ENCODE results near the gene PRKG1. TPM values are rescaled to one million over a fixed set of nuclear protein-coding genes. Genes with fewer than 3 reads are reported as not detected.
"Not testable (repeated sequence)": the region's sequence is repeated elsewhere in the genome, so short reads cannot be mapped to it uniquely, and the experiment has no call there.

Gene PRKG1
- total and polyA plus RNA-seq, 2 experiments from 2014 or later = 18.2 to 21.1 TPM

DNA sequence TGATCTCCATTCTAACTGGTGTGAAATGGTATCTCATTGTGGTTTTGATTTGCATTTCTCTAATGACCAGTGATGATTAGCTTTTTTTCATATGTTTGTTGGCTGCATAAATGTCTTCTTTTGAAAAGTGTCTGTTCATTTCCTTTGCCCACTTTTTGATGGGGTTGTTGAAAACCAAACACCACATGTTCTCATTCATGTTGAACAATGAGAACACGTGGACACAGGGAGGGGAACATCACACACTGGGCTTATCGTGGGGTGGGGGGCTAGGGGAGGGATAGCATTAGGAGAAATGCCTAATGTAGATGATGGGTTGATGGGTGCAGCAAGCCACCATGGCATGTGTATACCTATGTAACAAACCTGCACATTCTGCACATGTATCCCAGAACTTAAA lies 197.8 kb downstream of the PRKG1 start:
- Mint-ChIP-seq H3K4me1 (peaks cover 32% of the 10 kb centered on the region), H3K36me3 (ENCODE audit: low read depth) (peaks cover 29% of the 10 kb centered on the region), H3K9me3 (peaks cover 19% of the 10 kb centered on the region)
- not testable (repeated sequence) for H3K36me3 ChIP-seq (ENCODE audit: insufficient read depth); H3K4me3 Mint-ChIP-seq; DNase-seq (ENCODE audit: low spot score); H3K4me3 ChIP-seq; H3K27me3 Mint-ChIP-seq (ENCODE audit: insufficient read depth, low read depth, poor library complexity); ATAC-seq; H3K27me3 ChIP-seq (ENCODE audit: insufficient read depth); H3K27ac Mint-ChIP-seq; H3K27ac ChIP-seq (ENCODE audit: low read depth); H3K4me2 ChIP-seq; H3K9me2 ChIP-seq (ENCODE audit: insufficient read depth); H4K20me1 ChIP-seq (replicated peaks; ENCODE audit: insufficient read depth); H3K79me2 ChIP-seq (replicated peaks; ENCODE audit: insufficient read depth); H2AFZ ChIP-seq; H3F3A ChIP-seq (replicated peaks; ENCODE audit: low read depth)
- peaks cover 38% of the 10 kb centered on the region for H3K4me1 ChIP-seq (ENCODE audit: insufficient read depth)

DNA sequence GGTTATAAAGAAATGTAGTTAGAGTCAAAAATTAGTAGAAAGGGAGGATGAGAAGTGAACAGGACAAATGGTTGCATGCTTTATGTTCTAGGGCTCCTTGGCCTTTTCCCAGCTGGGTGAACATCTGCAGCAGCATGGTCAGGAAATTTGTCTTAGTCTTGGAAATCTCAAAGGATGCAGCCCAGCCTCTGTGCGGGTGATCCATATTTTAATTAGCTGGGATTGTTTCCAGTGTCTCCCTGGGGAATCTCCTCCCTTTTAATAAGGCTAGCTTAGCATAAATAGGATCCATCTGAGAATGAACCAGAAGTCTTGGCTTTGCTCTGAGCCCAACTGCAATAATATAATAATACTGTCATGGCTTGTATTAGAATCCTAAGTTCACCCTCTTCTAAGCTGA lies 198.3 kb downstream of the PRKG1 start:
- Histone ChIP-seq H3K27ac (ENCODE audit: low read depth) (no peak overlapping the region), H3K79me2 (replicated peaks; ENCODE audit: insufficient read depth) (peaks cover 6% of the 10 kb centered on the region; the same call in 1 of the 2 replicates), H2AFZ (no peak overlapping the region), H4K20me1 (replicated peaks; ENCODE audit: insufficient read depth) (no peaks in the 10 kb centered on the region), H3K4me1 (ENCODE audit: insufficient read depth) (peaks cover 33% of the 10 kb centered on the region), H3F3A (replicated peaks; ENCODE audit: low read depth) (no peaks in the 10 kb centered on the region), H3K4me2 (no peak overlapping the region), H3K4me3 (no peak overlapping the region), H3K27me3 (ENCODE audit: insufficient read depth) (no peaks in the 10 kb centered on the region), H3K36me3 (ENCODE audit: insufficient read depth) (no peaks in the 10 kb centered on the region), H3K9me2 (ENCODE audit: insufficient read depth) (no peaks in the 10 kb centered on the region)
- no peak for ATAC-seq
- Mint-ChIP-seq H3K27me3 (ENCODE audit: insufficient read depth, low read depth, poor library complexity) (no peaks in the 10 kb centered on the region), H3K27ac (no peak overlapping the region), H3K4me1 (peaks cover 29% of the 10 kb centered on the region), H3K36me3 (ENCODE audit: low read depth) (peaks cover 33% of the 10 kb centered on the region), H3K9me3 (peaks cover 24% of the 10 kb centered on the region), H3K4me3 (no peak overlapping the region)
- no peak for DNase-seq (ENCODE audit: low spot score)
- TF ChIP-seq CREB1 (CRISPR knock-in tag; IDR thresholded peaks at IDR 0.05; ENCODE audit: low read depth) (no peak), EZH2 (IDR thresholded peaks at IDR 0.05; ENCODE audit: low read depth, unreplicated experiment) (no peak), STAT1 (IDR thresholded peaks at IDR 0.05; ENCODE audit: unreplicated experiment) (no peak)

DNA sequence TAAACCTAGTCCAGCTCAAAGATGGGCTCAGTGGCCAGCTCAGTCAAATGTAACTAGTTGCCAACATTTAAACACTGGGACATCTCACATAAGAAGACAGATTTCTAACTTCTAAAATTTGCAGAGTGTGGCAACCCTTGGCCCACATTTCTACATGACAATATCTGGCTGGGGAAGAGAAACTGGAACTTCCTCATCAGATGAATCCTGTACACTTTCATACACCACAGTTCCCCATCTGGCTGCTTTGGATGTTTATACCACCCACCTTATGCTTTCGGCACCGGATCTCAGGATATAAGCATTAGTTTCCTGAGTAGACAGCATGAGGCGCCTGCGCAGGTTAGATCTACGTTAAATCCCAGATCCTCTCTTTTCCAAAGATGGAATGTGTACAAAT lies 199.3 kb downstream of the PRKG1 start:
- Mint-ChIP-seq H3K4me1 (peaks cover 21% of the 10 kb centered on the region), H3K9me3 (peaks cover 28% of the 10 kb centered on the region), H3K27me3 (ENCODE audit: insufficient read depth, low read depth, poor library complexity) (no peaks in the 10 kb centered on the region), H3K4me3 (no peak overlapping the region), H3K27ac (no peak overlapping the region), H3K36me3 (ENCODE audit: low read depth) (peaks cover 37% of the 10 kb centered on the region)
- no peaks in the 10 kb centered on the region for H3K36me3 ChIP-seq (ENCODE audit: insufficient read depth)
- no peak overlapping the region for H2AFZ ChIP-seq
- no peaks in the 10 kb centered on the region for H3K27me3 ChIP-seq (ENCODE audit: insufficient read depth)
- no peaks in the 10 kb centered on the region for H4K20me1 ChIP-seq (replicated peaks; ENCODE audit: insufficient read depth)
- no peaks in the 10 kb centered on the region for H3K9me2 ChIP-seq (ENCODE audit: insufficient read depth)
- DNase-seq (ENCODE audit: low spot score) (no peak), ATAC-seq (no peak)
- H3K4me3 ChIP-seq = no peak overlapping the region
- H3K4me2 ChIP-seq = no peak overlapping the region
- H3K4me1 ChIP-seq (ENCODE audit: insufficient read depth) = peaks cover 29% of the 10 kb centered on the region
- no peak overlapping the region for H3K27ac ChIP-seq (ENCODE audit: low read depth)
- peaks cover 6% of the 10 kb centered on the region; the same call in 1 of the 2 replicates for H3K79me2 ChIP-seq (replicated peaks; ENCODE audit: insufficient read depth)
- no peaks in the 10 kb centered on the region for H3F3A ChIP-seq (replicated peaks; ENCODE audit: low read depth)
- TF ChIP-seq STAT1 (IDR thresholded peaks at IDR 0.05; ENCODE audit: unreplicated experiment) (no peak), ZNF114 (CRISPR knock-in tag; IDR thresholded peaks at IDR 0.05) (no peak), EZH2phosphoT487 (IDR thresholded peaks at IDR 0.05; ENCODE audit: unreplicated experiment) (no peak), POLR2AphosphoS5 (IDR thresholded peaks at IDR 0.05; ENCODE audit: low read depth) (no peak), CREB1 (CRISPR knock-in tag; IDR thresholded peaks at IDR 0.05; ENCODE audit: low read depth) (no peak), EZH2 (IDR thresholded peaks at IDR 0.05; ENCODE audit: low read depth, unreplicated experiment) (no peak)
- TF ChIP-seq, protein P1, sequence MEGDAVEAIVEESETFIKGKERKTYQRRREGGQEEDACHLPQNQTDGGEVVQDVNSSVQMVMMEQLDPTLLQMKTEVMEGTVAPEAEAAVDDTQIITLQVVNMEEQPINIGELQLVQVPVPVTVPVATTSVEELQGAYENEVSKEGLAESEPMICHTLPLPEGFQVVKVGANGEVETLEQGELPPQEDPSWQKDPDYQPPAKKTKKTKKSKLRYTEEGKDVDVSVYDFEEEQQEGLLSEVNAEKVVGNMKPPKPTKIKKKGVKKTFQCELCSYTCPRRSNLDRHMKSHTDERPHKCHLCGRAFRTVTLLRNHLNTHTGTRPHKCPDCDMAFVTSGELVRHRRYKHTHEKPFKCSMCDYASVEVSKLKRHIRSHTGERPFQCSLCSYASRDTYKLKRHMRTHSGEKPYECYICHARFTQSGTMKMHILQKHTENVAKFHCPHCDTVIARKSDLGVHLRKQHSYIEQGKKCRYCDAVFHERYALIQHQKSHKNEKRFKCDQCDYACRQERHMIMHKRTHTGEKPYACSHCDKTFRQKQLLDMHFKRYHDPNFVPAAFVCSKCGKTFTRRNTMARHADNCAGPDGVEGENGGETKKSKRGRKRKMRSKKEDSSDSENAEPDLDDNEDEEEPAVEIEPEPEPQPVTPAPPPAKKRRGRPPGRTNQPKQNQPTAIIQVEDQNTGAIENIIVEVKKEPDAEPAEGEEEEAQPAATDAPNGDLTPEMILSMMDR (conservative IDR thresholded peaks at IDR 0.05; ENCODE audit: low read depth in 2 of 2) = no peak
- TF ChIP-seq, protein P2, sequence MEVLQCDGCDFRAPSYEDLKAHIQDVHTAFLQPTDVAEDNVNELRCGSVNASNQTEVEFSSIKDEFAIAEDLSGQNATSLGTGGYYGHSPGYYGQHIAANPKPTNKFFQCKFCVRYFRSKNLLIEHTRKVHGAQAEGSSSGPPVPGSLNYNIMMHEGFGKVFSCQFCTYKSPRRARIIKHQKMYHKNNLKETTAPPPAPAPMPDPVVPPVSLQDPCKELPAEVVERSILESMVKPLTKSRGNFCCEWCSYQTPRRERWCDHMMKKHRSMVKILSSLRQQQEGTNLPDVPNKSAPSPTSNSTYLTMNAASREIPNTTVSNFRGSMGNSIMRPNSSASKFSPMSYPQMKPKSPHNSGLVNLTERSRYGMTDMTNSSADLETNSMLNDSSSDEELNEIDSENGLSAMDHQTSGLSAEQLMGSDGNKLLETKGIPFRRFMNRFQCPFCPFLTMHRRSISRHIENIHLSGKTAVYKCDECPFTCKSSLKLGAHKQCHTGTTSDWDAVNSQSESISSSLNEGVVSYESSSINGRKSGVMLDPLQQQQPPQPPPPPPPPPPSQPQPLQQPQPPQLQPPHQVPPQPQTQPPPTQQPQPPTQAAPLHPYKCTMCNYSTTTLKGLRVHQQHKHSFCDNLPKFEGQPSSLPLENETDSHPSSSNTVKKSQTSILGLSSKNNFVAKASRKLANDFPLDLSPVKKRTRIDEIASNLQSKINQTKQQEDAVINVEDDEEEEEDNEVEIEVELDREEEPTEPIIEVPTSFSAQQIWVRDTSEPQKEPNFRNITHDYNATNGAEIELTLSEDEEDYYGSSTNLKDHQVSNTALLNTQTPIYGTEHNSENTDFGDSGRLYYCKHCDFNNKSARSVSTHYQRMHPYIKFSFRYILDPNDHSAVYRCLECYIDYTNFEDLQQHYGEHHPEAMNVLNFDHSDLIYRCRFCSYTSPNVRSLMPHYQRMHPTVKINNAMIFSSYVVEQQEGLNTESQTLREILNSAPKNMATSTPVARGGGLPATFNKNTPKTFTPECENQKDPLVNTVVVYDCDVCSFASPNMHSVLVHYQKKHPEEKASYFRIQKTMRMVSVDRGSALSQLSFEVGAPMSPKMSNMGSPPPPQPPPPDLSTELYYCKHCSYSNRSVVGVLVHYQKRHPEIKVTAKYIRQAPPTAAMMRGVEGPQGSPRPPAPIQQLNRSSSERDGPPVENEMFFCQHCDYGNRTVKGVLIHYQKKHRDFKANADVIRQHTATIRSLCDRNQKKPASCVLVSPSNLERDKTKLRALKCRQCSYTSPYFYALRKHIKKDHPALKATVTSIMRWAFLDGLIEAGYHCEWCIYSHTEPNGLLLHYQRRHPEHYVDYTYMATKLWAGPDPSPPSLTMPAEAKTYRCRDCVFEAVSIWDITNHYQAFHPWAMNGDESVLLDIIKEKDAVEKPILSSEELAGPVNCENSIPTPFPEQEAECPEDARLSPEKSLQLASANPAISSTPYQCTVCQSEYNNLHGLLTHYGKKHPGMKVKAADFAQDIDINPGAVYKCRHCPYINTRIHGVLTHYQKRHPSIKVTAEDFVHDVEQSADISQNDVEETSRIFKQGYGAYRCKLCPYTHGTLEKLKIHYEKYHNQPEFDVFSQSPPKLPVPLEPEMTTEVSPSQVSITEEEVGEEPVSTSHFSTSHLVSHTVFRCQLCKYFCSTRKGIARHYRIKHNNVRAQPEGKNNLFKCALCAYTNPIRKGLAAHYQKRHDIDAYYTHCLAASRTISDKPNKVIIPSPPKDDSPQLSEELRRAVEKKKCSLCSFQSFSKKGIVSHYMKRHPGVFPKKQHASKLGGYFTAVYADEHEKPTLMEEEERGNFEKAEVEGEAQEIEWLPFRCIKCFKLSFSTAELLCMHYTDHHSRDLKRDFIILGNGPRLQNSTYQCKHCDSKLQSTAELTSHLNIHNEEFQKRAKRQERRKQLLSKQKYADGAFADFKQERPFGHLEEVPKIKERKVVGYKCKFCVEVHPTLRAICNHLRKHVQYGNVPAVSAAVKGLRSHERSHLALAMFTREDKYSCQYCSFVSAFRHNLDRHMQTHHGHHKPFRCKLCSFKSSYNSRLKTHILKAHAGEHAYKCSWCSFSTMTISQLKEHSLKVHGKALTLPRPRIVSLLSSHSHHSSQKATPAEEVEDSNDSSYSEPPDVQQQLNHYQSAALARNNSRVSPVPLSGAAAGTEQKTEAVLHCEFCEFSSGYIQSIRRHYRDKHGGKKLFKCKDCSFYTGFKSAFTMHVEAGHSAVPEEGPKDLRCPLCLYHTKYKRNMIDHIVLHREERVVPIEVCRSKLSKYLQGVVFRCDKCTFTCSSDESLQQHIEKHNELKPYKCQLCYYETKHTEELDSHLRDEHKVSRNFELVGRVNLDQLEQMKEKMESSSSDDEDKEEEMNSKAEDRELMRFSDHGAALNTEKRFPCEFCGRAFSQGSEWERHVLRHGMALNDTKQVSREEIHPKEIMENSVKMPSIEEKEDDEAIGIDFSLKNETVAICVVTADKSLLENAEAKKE (CRISPR knock-in tag; IDR thresholded peaks at IDR 0.05) = no peak

Data from GM23338 (cell line).